Calu3 (cell line): ENCODE measurements around the gene TMEM158. TPM values are rescaled to one million over a fixed set of nuclear protein-coding genes. Genes with fewer than 3 reads are reported as not detected.

Experiments used
- BruUV-seq: library from RNA; stranded (reverse); fragments of 400-500 nt; replicated peaks from 2 replicates; lab custom pipeline; 2021; lab: Mats Ljungman, UMichigan
- CTCF ChIA-PET: fragments of 300-600 bp; sonication (Branson Sonifier 250); formaldehyde crosslinking; loops from one replicate; lab custom pipeline; 2022; ENCODE audit warnings: antibody characterized with exemption; lab: Charles Lee
- DNase-seq: peaks from one replicate; pipeline ENCODE4 v3.0.0; 2022
- H3K27ac Mint-ChIP-seq: one replicate; pipeline ENCODE4 v1.8.0; 2022; ENCODE audit warnings: mixed read lengths; ENCODE audit not compliant: unreplicated experiment
- H3K27me3 Mint-ChIP-seq: one replicate; pipeline ENCODE4 v1.8.0; 2022; ENCODE audit warnings: mixed read lengths; ENCODE audit not compliant: unreplicated experiment
- H3K36me3 Mint-ChIP-seq: one replicate; pipeline ENCODE4 v1.8.0; 2022; ENCODE audit warnings: mild to moderate bottlenecking, moderate library complexity, mixed read lengths; ENCODE audit not compliant: insufficient read depth, unreplicated experiment
- H3K4me1 Mint-ChIP-seq: one replicate; pipeline ENCODE4 v1.8.0; 2022; ENCODE audit warnings: mild to moderate bottlenecking, low read depth, mixed read lengths; ENCODE audit not compliant: unreplicated experiment
- H3K4me3 Mint-ChIP-seq: one replicate; pipeline ENCODE4 v1.8.0; 2022; ENCODE audit warnings: mild to moderate bottlenecking, low read depth, moderate library complexity, mixed read lengths; ENCODE audit not compliant: unreplicated experiment
- H3K9me3 Mint-ChIP-seq: one replicate; pipeline ENCODE4 v1.8.0; 2022; ENCODE audit warnings: low read depth, mixed read lengths; ENCODE audit not compliant: unreplicated experiment
- CTCF ChIP-seq: fragments of 200-600 bp; IDR thresholded peaks from one replicate; pipeline ENCODE4 v1.8.0; 2022; ENCODE audit warnings: antibody characterized with exemption; ENCODE audit not compliant: unreplicated experiment
- intact Hi-C: fragments of 100-400 bp; cut with micrococcal nuclease; formaldehyde crosslinking; loops from one replicate; pipeline ENCODE4 v1.10.0; 2022; ENCODE audit not compliant: unreplicated experiment
- total RNA-seq: library from RNA; stranded (reverse); gene quantifications from 2 replicates; pipeline ENCODE4 v1.2.3, GENCODE V29; 2022

TMEM158 gene
- total RNA-seq, 1 experiment from 2014 or later: 2.5 TPM

GRCh38 chr3:45235409-45235808, 9.3 kb upstream of the TMEM158 start:
- no TSS peak for BruUV-seq
- DNase-seq: no peak
- H3K4me1 Mint-ChIP-seq: no peaks in the 10 kb centered on the region
- intact Hi-C loops: no loop called here
- CTCF ChIA-PET: no interaction called here
- no peak overlapping the region for H3K4me3 Mint-ChIP-seq
- H3K9me3 Mint-ChIP-seq: no peaks in the 10 kb centered on the region
- peaks cover 48% of the 10 kb centered on the region for H3K27me3 Mint-ChIP-seq
- no peaks in the 10 kb centered on the region for H3K36me3 Mint-ChIP-seq
- no peak overlapping the region for H3K27ac Mint-ChIP-seq
- no peak for TF ChIP-seq CTCF

GRCh38 chr3:45234250-45234649, 8.2 kb upstream of the TMEM158 start:
- no peak overlapping the region for H3K4me3 Mint-ChIP-seq
- intact Hi-C loops: no loop called here
- no peak for DNase-seq
- peaks cover 48% of the 10 kb centered on the region for H3K27me3 Mint-ChIP-seq
- no peaks in the 10 kb centered on the region for H3K9me3 Mint-ChIP-seq
- H3K36me3 Mint-ChIP-seq: no peaks in the 10 kb centered on the region
- H3K4me1 Mint-ChIP-seq: no peaks in the 10 kb centered on the region
- CTCF ChIA-PET: no interaction called here
- TF ChIP-seq CTCF: no peak
- H3K27ac Mint-ChIP-seq: no peak overlapping the region
- no TSS peak for BruUV-seq

GRCh38 chr3:45232521-45232920, 6.4 kb upstream of the TMEM158 start:
- TF ChIP-seq CTCF: no peak
- Mint-ChIP-seq H3K36me3 (no peaks in the 10 kb centered on the region), H3K4me3 (no peak overlapping the region), H3K27me3 (peaks cover 57% of the 10 kb centered on the region), H3K9me3 (no peaks in the 10 kb centered on the region), H3K4me1 (no peaks in the 10 kb centered on the region), H3K27ac (no peak overlapping the region)
- DNase-seq: no peak
- CTCF ChIA-PET: interaction anchor here (0.6 kb wide), 1 partner anchor 246 kb away, joined by 3 read pairs; no protein-coding TSS in a partner anchor
- intact Hi-C loops: no loop called here
- BruUV-seq: no TSS peak

- Mint-ChIP-seq H3K27ac (no peak overlapping the region), H3K9me3 (no peaks in the 10 kb centered on the region), H3K27me3 (peaks cover 64% of the 10 kb centered on the region), H3K4me3 (no peak overlapping the region), H3K4me1 (no peaks in the 10 kb centered on the region), H3K36me3 (peaks cover 9% of the 10 kb centered on the region)
- TF ChIP-seq CTCF: no peak
- CTCF ChIA-PET: no interaction called here
- DNase-seq: no peak
- no TSS peak for BruUV-seq
- intact Hi-C loops: loop anchor here (5.0 to 10.0 kb wide), 3 partner anchors 254 to 427 kb away; no protein-coding TSS in a partner anchor
These were observed 1.9 kb upstream of the TMEM158 start for GRCh38 chr3:45227946-45228345.
